ENCODE measurements around the gene SNAP91.

The SNAP91 gene

DNA sequence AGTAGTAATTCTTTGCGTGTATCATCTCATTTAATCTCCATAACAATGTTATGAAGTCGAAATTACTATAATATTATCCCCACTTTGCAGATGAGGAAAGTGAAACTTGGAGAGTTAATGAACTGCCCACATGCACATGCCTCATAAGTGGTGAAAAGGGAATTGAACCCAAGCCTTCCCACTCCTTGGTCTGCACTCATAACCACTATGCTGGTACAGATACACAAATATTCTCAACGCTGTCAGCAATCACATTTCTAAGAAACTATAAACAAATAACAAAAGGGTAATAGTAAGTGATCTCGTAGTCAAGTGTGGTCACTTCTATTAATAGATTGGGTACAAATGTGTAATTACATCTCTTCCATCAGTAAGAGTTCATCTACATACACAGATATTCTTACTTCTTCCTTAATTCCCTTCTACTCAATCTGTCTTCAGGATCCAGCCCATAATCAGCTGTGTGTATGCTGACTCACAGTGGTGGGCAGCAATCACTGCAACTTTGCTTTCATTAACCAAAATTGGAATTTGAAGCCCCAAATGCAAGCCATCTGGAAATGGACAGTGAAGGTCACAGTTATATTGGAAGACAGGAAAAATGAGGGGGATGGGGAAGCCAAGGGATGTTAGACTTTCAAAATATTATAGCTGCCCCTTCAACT, 190.0 kb downstream of the SNAP91 start:
- H3K4me1 ChIP-seq (ENCODE audit: control insufficient read depth, insufficient read depth, low read length), result no peaks in the 10 kb centered on the region

GRCh38 chr6:83517500-83517899, 191.4 kb downstream of the SNAP91 start:
- Histone ChIP-seq H3K4me3 (ENCODE audit: low read length) (no peak overlapping the region), H3K27me3 (ENCODE audit: control insufficient read depth, insufficient read depth, low read length) (no peaks in the 10 kb centered on the region), H3K4me1 (ENCODE audit: control insufficient read depth, insufficient read depth, low read length) (no peaks in the 10 kb centered on the region), H3K9ac (ENCODE audit: low read length) (no peak overlapping the region), H3K36me3 (ENCODE audit: control insufficient read depth, insufficient read depth, low read length) (no peaks in the 10 kb centered on the region), H3K27ac (ENCODE audit: low read depth, low read length) (no peak overlapping the region)

More for the DNA sequence above, 190.0 kb downstream of the SNAP91 start:
- no peaks in the 10 kb centered on the region for H3K36me3 ChIP-seq (ENCODE audit: control insufficient read depth, insufficient read depth, low read length)
- H3K27me3 ChIP-seq (ENCODE audit: control insufficient read depth, insufficient read depth, low read length), result no peaks in the 10 kb centered on the region
- H3K9ac ChIP-seq (ENCODE audit: low read length), result no peak overlapping the region
- no peak overlapping the region for H3K4me3 ChIP-seq (ENCODE audit: low read length)
- no peak overlapping the region for H3K27ac ChIP-seq (ENCODE audit: low read depth, low read length)

- no peaks in the 10 kb centered on the region for H3K36me3 ChIP-seq (ENCODE audit: control insufficient read depth, insufficient read depth, low read length)
- no peaks in the 10 kb centered on the region for H3K27me3 ChIP-seq (ENCODE audit: control insufficient read depth, insufficient read depth, low read length)
- no peak overlapping the region for H3K27ac ChIP-seq (ENCODE audit: low read depth, low read length)
- no peak overlapping the region for H3K4me3 ChIP-seq (ENCODE audit: low read length)
- H3K9ac ChIP-seq (ENCODE audit: low read length), result no peak overlapping the region
- no peaks in the 10 kb centered on the region for H3K4me1 ChIP-seq (ENCODE audit: control insufficient read depth, insufficient read depth, low read length)
Observed at GRCh38 chr6:83514866-83515466, 193.9 kb downstream of the SNAP91 start.

DNA sequence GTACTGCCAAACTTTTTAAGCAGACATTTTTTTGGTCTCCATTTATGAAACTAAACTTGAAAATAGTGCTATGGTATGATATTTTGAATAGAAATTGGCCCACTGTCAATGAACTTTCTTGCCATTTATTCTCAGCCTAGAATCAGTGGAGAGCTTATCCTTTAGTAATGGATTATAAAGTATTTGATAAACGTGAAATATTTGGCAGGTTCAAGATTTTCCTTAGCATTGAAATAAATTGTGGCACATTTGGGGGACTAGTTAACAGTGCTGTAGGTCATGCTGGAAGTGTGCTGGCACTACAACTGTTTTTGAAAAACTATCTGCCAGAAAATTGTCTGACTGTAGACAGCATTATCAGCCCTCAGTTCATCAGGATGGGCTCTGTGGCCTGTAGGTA, 194.4 kb downstream of the SNAP91 start:
- H3K27ac ChIP-seq (ENCODE audit: low read depth, low read length), result no peak overlapping the region
- no peak overlapping the region for H3K4me3 ChIP-seq (ENCODE audit: low read length)
- H3K36me3 ChIP-seq (ENCODE audit: control insufficient read depth, insufficient read depth, low read length), result no peaks in the 10 kb centered on the region
- no peak overlapping the region for H3K9ac ChIP-seq (ENCODE audit: low read length)
- H3K4me1 ChIP-seq (ENCODE audit: control insufficient read depth, insufficient read depth, low read length), result no peaks in the 10 kb centered on the region
- no peaks in the 10 kb centered on the region for H3K27me3 ChIP-seq (ENCODE audit: control insufficient read depth, insufficient read depth, low read length)

GRCh38 chr6:83511901-83512681, 196.8 kb downstream of the SNAP91 start, which contains the start of gene PRSS35:
Gene PRSS35, plus strand, starts transcription at chr6:83512534. Its CDS starts 10,908 bp downstream, at chr6:83523442.
- H3K36me3 ChIP-seq (ENCODE audit: control insufficient read depth, insufficient read depth, low read length), result no peaks in the 10 kb centered on the region
- H3K9ac ChIP-seq (ENCODE audit: low read length), result no peak within 1 kb of the TSS
- H3K27me3 ChIP-seq (ENCODE audit: control insufficient read depth, insufficient read depth, low read length), result no peaks in the 10 kb centered on the region
- H3K4me1 ChIP-seq (ENCODE audit: control insufficient read depth, insufficient read depth, low read length), result no peaks in the 10 kb centered on the region
- H3K4me3 ChIP-seq (ENCODE audit: low read length), result peak within 1 kb of the TSS; percentile 54
- no peak within 1 kb of the TSS for H3K27ac ChIP-seq (ENCODE audit: low read depth, low read length)

DNA sequence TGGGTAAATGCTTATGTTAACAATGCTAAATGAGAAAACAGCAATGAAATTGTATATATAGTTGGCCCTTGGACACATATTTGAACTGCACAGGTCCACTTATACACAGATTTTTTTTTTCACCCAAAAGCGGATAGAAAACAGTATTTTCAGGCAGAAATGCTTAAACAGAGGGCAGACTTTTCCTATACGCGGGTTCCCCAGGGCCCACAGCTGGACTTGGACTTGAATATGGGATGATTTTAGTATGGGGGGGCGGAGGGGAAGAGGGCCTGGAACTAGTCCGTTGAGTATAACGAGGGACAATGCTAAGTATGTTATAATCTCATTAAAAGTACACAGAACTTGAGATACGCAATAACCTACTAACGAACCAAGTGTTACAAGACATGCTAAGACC, 197.6 kb downstream of the SNAP91 start:
- Histone ChIP-seq H3K4me1 (ENCODE audit: control insufficient read depth, insufficient read depth, low read length) (no peaks in the 10 kb centered on the region), H3K9ac (ENCODE audit: low read length) (no peak overlapping the region), H3K36me3 (ENCODE audit: control insufficient read depth, insufficient read depth, low read length) (no peaks in the 10 kb centered on the region), H3K4me3 (ENCODE audit: low read length) (no peak overlapping the region), H3K27me3 (ENCODE audit: control insufficient read depth, insufficient read depth, low read length) (no peaks in the 10 kb centered on the region), H3K27ac (ENCODE audit: low read depth, low read length) (no peak overlapping the region)

- Histone ChIP-seq H3K27me3 (ENCODE audit: control insufficient read depth, insufficient read depth, low read length) (no peaks in the 10 kb centered on the region), H3K9ac (ENCODE audit: low read length) (no peak overlapping the region), H3K27ac (ENCODE audit: low read depth, low read length) (no peak overlapping the region), H3K4me1 (ENCODE audit: control insufficient read depth, insufficient read depth, low read length) (no peaks in the 10 kb centered on the region), H3K4me3 (ENCODE audit: low read length) (no peak overlapping the region), H3K36me3 (ENCODE audit: control insufficient read depth, insufficient read depth, low read length) (no peaks in the 10 kb centered on the region)
Observed at GRCh38 chr6:83510791-83511190, 198.1 kb downstream of the SNAP91 start.

- Histone ChIP-seq H3K9ac (ENCODE audit: low read length) (no peak overlapping the region), H3K4me3 (ENCODE audit: low read length) (no peak overlapping the region), H3K27me3 (ENCODE audit: control insufficient read depth, insufficient read depth, low read length) (no peaks in the 10 kb centered on the region), H3K27ac (ENCODE audit: low read depth, low read length) (no peak overlapping the region), H3K36me3 (ENCODE audit: control insufficient read depth, insufficient read depth, low read length) (no peaks in the 10 kb centered on the region), H3K4me1 (ENCODE audit: control insufficient read depth, insufficient read depth, low read length) (no peaks in the 10 kb centered on the region)
Observed at GRCh38 chr6:83509441-83509840, 199.5 kb downstream of the SNAP91 start.

DNA sequence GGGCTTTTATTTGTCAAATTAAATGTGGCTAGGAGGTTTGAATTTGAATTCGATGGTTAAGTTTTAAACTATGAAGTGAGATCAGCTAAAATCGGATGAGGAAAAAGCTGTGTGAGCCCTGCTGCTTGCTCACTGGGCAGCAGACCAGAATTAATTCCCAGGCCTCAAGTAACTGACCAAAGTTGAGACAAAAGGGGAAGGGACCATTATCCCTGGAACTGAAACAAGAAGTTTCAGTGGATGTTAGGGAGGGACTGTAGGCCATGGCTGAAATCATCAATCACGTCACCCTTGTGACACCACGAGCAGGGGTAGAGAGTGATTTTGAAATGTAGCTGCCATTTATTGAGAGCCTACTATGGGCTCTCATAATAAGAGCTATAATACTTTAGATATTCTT, 203.5 kb downstream of the SNAP91 start:
- Histone ChIP-seq H3K4me3 (ENCODE audit: low read length) (no peak overlapping the region), H3K27ac (ENCODE audit: low read depth, low read length) (no peak overlapping the region), H3K36me3 (ENCODE audit: control insufficient read depth, insufficient read depth, low read length) (no peaks in the 10 kb centered on the region), H3K9ac (ENCODE audit: low read length) (no peak overlapping the region), H3K4me1 (ENCODE audit: control insufficient read depth, insufficient read depth, low read length) (no peaks in the 10 kb centered on the region), H3K27me3 (ENCODE audit: control insufficient read depth, insufficient read depth, low read length) (no peaks in the 10 kb centered on the region)
